IMR-90 (cell line): Measurements from ENCODE around the gene SPATA33. TPM values are rescaled to one million over a fixed set of nuclear protein-coding genes. Genes with fewer than 3 reads are reported as not detected.

Experiments used
- ATAC-seq: fragments of 200-7000 bp; cut with Tn5 transposase; 2 replicates; pipeline ENCODE4 v1.9.1; 2020; ENCODE audit warnings: low read depth, mild to moderate bottlenecking, moderate library complexity
- BruUV-seq: library from RNA; stranded (reverse); fragments of 400-500 nt; replicated peaks from 2 replicates; lab custom pipeline; 2021; lab: Mats Ljungman, UMichigan
- CTCF ChIA-PET: fragments of 300-600 bp; formaldehyde crosslinking; extraction: SDS; loops from one replicate; lab custom pipeline; 2021; ENCODE audit warnings: antibody characterized with exemption; lab: Yijun Ruan, JAX
- POLR2A ChIA-PET: fragments of 300-600 bp; sonication (Branson Sonifier 250); formaldehyde crosslinking; loops from one replicate; lab custom pipeline; 2022; ENCODE audit warnings: antibody characterized with exemption; ENCODE audit not compliant: unreplicated experiment; lab: Charles Lee
- DNase-seq: peaks from one replicate; pipeline ENCODE4 v3.0.0; 2013
- H2AFZ ChIP-seq: replicated peaks from 2 replicates; pipeline ENCODE3; 2013; ENCODE audit warnings: low read length, mild to moderate bottlenecking; ENCODE audit not compliant: poor library complexity
- H2AK5ac ChIP-seq: 2 replicates; pipeline ENCODE4 v1.6.1; 2013; ENCODE audit warnings: low read depth, low read length, inconsistent platforms
- H2AK9ac ChIP-seq: replicated peaks from 2 replicates; pipeline ENCODE3; 2013; ENCODE audit warnings: mild to moderate bottlenecking, low read depth, low read length, moderate library complexity; ENCODE audit not compliant: poor library complexity
- H2BK120ac ChIP-seq: 2 replicates; pipeline ENCODE4 v1.6.1; 2013; ENCODE audit warnings: low read depth, low read length, inconsistent platforms
- H2BK15ac ChIP-seq: 3 replicates; pipeline ENCODE4 v1.6.1; 2013; ENCODE audit warnings: low read depth, low read length, inconsistent platforms
- H2BK20ac ChIP-seq: 2 replicates; pipeline ENCODE4 v1.6.1; 2013; ENCODE audit warnings: low read depth, mild to moderate bottlenecking, inconsistent platforms, low read length, moderate library complexity
- H2BK5ac ChIP-seq: 2 replicates; pipeline ENCODE4 v1.6.1; 2013; ENCODE audit warnings: mild to moderate bottlenecking, low read depth, low read length, inconsistent platforms; ENCODE audit not compliant: poor library complexity, severe bottlenecking
- H3K14ac ChIP-seq: replicated peaks from 2 replicates; pipeline ENCODE4 v1.6.1; 2013; ENCODE audit warnings: low read depth, low read length, inconsistent platforms
- H3K18ac ChIP-seq: 2 replicates; pipeline ENCODE4 v1.6.1; 2013; ENCODE audit warnings: low read depth, low read length, control low read depth
- H3K23ac ChIP-seq: 2 replicates; pipeline ENCODE4 v1.6.1; 2013; ENCODE audit warnings: low read depth, low read length, inconsistent platforms
- H3K27ac ChIP-seq: 2 replicates; pipeline ENCODE4 v1.5.1; 2013; ENCODE audit warnings: mild to moderate bottlenecking, control low read depth, low read length; ENCODE audit not compliant: insufficient read depth
- H3K27me3 ChIP-seq: 2 replicates; pipeline ENCODE4 v1.6.1; 2013; ENCODE audit warnings: low read length; ENCODE audit not compliant: control insufficient read depth, insufficient read depth
- H3K36me3 ChIP-seq: 2 replicates; pipeline ENCODE4 v1.6.1; 2013; ENCODE audit warnings: low read length, mixed read lengths; ENCODE audit not compliant: control insufficient read depth, insufficient read depth
- H3K4ac ChIP-seq: 2 replicates; pipeline ENCODE4 v1.6.1; 2013; ENCODE audit warnings: low read depth, low read length, inconsistent platforms
- H3K4me1 ChIP-seq: 2 replicates; pipeline ENCODE4 v1.6.1; 2013; ENCODE audit warnings: low read length, mixed read lengths; ENCODE audit not compliant: control insufficient read depth, insufficient read depth
- H3K4me2 ChIP-seq: 2 replicates; pipeline ENCODE4 v1.6.1; 2013; ENCODE audit warnings: low read depth, mild to moderate bottlenecking, control low read depth, low read length, moderate library complexity
- H3K4me3 ChIP-seq: 2 replicates; pipeline ENCODE4 v1.5.1; 2013; ENCODE audit warnings: low read depth, mild to moderate bottlenecking, control low read depth, low read length, moderate library complexity; ENCODE audit not compliant: insufficient read depth
- H3K56ac ChIP-seq: 2 replicates; pipeline ENCODE4 v1.6.1; 2013; ENCODE audit warnings: low read length, inconsistent platforms; ENCODE audit not compliant: insufficient read depth; ENCODE audit errors: extremely low read depth
- H3K79me1 ChIP-seq, 2 experiments: 2 replicates each; pipeline ENCODE4 v1.6.1; 2013; ENCODE audit warnings: low read length in 2 of 2, inconsistent platforms in 1 of 2, low read depth in 1 of 2
- H3K9ac ChIP-seq: 2 replicates; pipeline ENCODE4 v1.6.1; 2013; ENCODE audit warnings: low read depth, low read length, control low read depth
- H3K9me1 ChIP-seq: 2 replicates; pipeline ENCODE4 v1.6.1; 2013; ENCODE audit warnings: low read length, inconsistent platforms; ENCODE audit not compliant: insufficient read depth
- H3K9me3 ChIP-seq: 2 replicates; pipeline ENCODE4 v1.6.1; 2013; ENCODE audit warnings: low read length; ENCODE audit not compliant: control insufficient read depth, insufficient read depth
- H4K20me1 ChIP-seq: 2 replicates; pipeline ENCODE4 v1.6.1; 2013; ENCODE audit warnings: low read length, inconsistent platforms; ENCODE audit not compliant: insufficient read depth
- H4K5ac ChIP-seq: 2 replicates; pipeline ENCODE4 v1.6.1; 2013; ENCODE audit warnings: mild to moderate bottlenecking, low read depth, low read length, control low read depth
- H4K8ac ChIP-seq, 2 experiments: 2 replicates each; pipeline ENCODE4 v1.6.1; 2013; ENCODE audit warnings: low read depth in 2 of 2, low read length in 2 of 2, control low read depth in 1 of 2, inconsistent platforms in 1 of 2
- H4K91ac ChIP-seq: 2 replicates; pipeline ENCODE4 v1.6.1; 2013; ENCODE audit warnings: low read depth, low read length, inconsistent platforms; ENCODE audit not compliant: insufficient read depth
- BHLHE40 ChIP-seq: fragments of 150-350 bp; IDR thresholded peaks from 2 replicates; pipeline ENCODE4 v1.6.1; 2016; ENCODE audit warnings: mild to moderate bottlenecking, low read depth, low read length
- MXI1 ChIP-seq: IDR thresholded peaks from 2 replicates; pipeline ENCODE4 v1.6.1; 2012; ENCODE audit warnings: low read depth, mild to moderate bottlenecking, low read length, moderate library complexity, borderline replicate concordance
- POLR2A ChIP-seq: IDR thresholded peaks from 2 replicates; pipeline ENCODE4 v1.6.1; 2012; ENCODE audit warnings: mild to moderate bottlenecking, low read depth, low read length
- RAD21 ChIP-seq: IDR thresholded peaks from 2 replicates; pipeline ENCODE4 v1.6.1; 2012; ENCODE audit warnings: low read length, improper control_type of control experiment
- RFX5 ChIP-seq: IDR thresholded peaks from 2 replicates; pipeline ENCODE4 v1.8.0; 2012; ENCODE audit warnings: low read depth, mild to moderate bottlenecking, low read length, moderate library complexity
- WGBS, 2 experiments: methylation state at CpG; one replicate each; pipeline versions ENCODE4 v1.1.5 to v1.1.7; 2013; ENCODE audit warnings: missing lambda C conversion rate in 2 of 2; ENCODE audit not compliant: insufficient read length in 1 of 2; ENCODE audit errors: extremely low coverage in 2 of 2; 5-methylcytosine and 5-hydroxymethylcytosine counted together
- dilution Hi-C: fragments of 300-500 bp; cut with HindIII; formaldehyde crosslinking; loops from one replicate; pipeline ENCODE4 v1.14.3; 2018; ENCODE audit warnings: low sequenced_read_pairs; ENCODE audit not compliant: unreplicated experiment
- in situ Hi-C: fragments of 300-500 bp; cut with MboI; formaldehyde crosslinking; loops from 3 replicates; pipeline ENCODE4 v1.14.3; 2019; ENCODE audit warnings: low sequenced_read_pairs, inconsistent platforms, mixed read lengths
- intact Hi-C: fragments of 100-400 bp; cut with micrococcal nuclease; formaldehyde crosslinking; loops from 2 replicates; pipeline ENCODE4 v1.10.0; 2022
- polyA plus RNA-seq, 3 experiments: library from polyadenylated mRNA; depleted of rRNA; stranded (reverse); fragments of >200 nt; gene quantifications; 2 replicates each; pipeline ENCODE4 v1.2.3, GENCODE V29; 2012; ENCODE audit warnings: low replicate concordance in 1 of 3
- total RNA-seq: library from RNA; depleted of rRNA; stranded (reverse); fragments of >200 nt; gene quantifications from 2 replicates; pipeline ENCODE4 v1.2.3, GENCODE V29; 2012
- TF ChIP-seq, protein P1 (sequence below): fragments of 150-350 bp; IDR thresholded peaks from 2 replicates; pipeline ENCODE4 v1.6.1; 2017; ENCODE audit warnings: mild to moderate bottlenecking, antibody characterized with exemption, low read length, low read depth
- TF ChIP-seq, protein P2 (sequence below): fragments of 150-350 bp; IDR thresholded peaks from 2 replicates; pipeline ENCODE4 v1.6.1; 2016; ENCODE audit warnings: low read depth, mild to moderate bottlenecking, low read length, moderate library complexity, borderline replicate concordance

SPATA33 gene
- total and polyA plus RNA-seq, 2 of the 4 experiments (the other 2 are of a cell fraction): 0.90 to 3.4 TPM

GRCh38 chr16:89686520-89687091 is 29.0 kb downstream of the SPATA33 start, which contains the start of gene CDK10:
CDK10 (plus strand) TSS chr16:89686689; CDS start chr16:89686711, 22 bp downstream.
- no TSS peak for BruUV-seq
- peak within 1 kb of the TSS; percentile 85; the same call in 1 of the 2 replicates for H2BK120ac ChIP-seq
- peak; percentile 94 for TF ChIP-seq MXI1
- no peak for TF ChIP-seq RAD21
- peak; percentile 61; the same call in 1 of the 2 replicates for TF ChIP-seq POLR2A
- TF ChIP-seq, protein P1, sequence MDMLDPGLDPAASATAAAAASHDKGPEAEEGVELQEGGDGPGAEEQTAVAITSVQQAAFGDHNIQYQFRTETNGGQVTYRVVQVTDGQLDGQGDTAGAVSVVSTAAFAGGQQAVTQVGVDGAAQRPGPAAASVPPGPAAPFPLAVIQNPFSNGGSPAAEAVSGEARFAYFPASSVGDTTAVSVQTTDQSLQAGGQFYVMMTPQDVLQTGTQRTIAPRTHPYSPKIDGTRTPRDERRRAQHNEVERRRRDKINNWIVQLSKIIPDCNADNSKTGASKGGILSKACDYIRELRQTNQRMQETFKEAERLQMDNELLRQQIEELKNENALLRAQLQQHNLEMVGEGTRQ: peak; percentile 15; the same call in 1 of the 2 replicates
- peak; percentile 53; the same call in 1 of the 2 replicates for TF ChIP-seq BHLHE40
- no peak for TF ChIP-seq RFX5
- TF ChIP-seq, protein P2, sequence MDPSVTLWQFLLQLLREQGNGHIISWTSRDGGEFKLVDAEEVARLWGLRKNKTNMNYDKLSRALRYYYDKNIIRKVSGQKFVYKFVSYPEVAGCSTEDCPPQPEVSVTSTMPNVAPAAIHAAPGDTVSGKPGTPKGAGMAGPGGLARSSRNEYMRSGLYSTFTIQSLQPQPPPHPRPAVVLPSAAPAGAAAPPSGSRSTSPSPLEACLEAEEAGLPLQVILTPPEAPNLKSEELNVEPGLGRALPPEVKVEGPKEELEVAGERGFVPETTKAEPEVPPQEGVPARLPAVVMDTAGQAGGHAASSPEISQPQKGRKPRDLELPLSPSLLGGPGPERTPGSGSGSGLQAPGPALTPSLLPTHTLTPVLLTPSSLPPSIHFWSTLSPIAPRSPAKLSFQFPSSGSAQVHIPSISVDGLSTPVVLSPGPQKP: no peak
- H3K9ac ChIP-seq: peak within 1 kb of the TSS; percentile 96
- H3K23ac ChIP-seq: peak within 1 kb of the TSS; percentile 99; the same call in 1 of the 2 replicates
- peak within 1 kb of the TSS; percentile 100 for H3K14ac ChIP-seq
- intact Hi-C loops (no loop called here), dilution Hi-C loops (no loop called here), in situ Hi-C loops (no loop called here)
- DNase-seq (peak; percentile 76), ATAC-seq (peak; percentile 93)
- H2BK15ac ChIP-seq: no peak within 1 kb of the TSS; the same call in 2 of the 3 replicates
- peaks cover 3% of the 10 kb centered on the region; the same call in 1 of the 2 replicates for H3K9me3 ChIP-seq
- 1% methylated on average over 43 of the region's 67 CpGs; no CpG with 5 or more reads in 1 of the 2 experiments for WGBS, 2 experiments
- 0 out of 2 replicates have a peak within 1 kb of the TSS, but pooled peaks have one; percentile 57 for H2BK20ac ChIP-seq
- peaks cover 15% of the 10 kb centered on the region for H3K36me3 ChIP-seq
- H3K56ac ChIP-seq: peak within 1 kb of the TSS; percentile 98
- H3K18ac ChIP-seq: peak within 1 kb of the TSS; percentile 68
- H4K8ac ChIP-seq: peak within 1 kb of the TSS; percentile 68 to 95
- POLR2A ChIA-PET: interaction anchor here (0.5 to 0.6 kb wide), 2 partner anchors 192 to 238 kb away, joined by 4 to 11 read pairs; no protein-coding TSS in a partner anchor
- peaks cover 3% of the 10 kb centered on the region for H3K4me1 ChIP-seq
- H3K27ac ChIP-seq: peak within 1 kb of the TSS; percentile 98
- H4K91ac ChIP-seq: peak within 1 kb of the TSS; percentile 99
- peak within 1 kb of the TSS; percentile 85 for H4K5ac ChIP-seq
- H3K4ac ChIP-seq: peak within 1 kb of the TSS; percentile 96
- peak within 1 kb of the TSS; percentile 86 for H2AK5ac ChIP-seq
- peak within 1 kb of the TSS; percentile 78 for H3K4me3 ChIP-seq
- peaks cover 28 to 35% of the 10 kb centered on the region in 2 experiments for H3K79me1 ChIP-seq
- H2AFZ ChIP-seq: peak within 1 kb of the TSS; percentile 100
- H2AK9ac ChIP-seq: peak within 1 kb of the TSS; percentile 99
- peaks cover 6% of the 10 kb centered on the region; the same call in 1 of the 2 replicates for H3K9me1 ChIP-seq
- CTCF ChIA-PET: interaction anchor here (0.6 to 1.5 kb wide), 2 partner anchors 13 to 15 kb away, joined by 3 read pairs; no protein-coding TSS in a partner anchor
- H2BK5ac ChIP-seq: peak within 1 kb of the TSS; percentile 97
- H4K20me1 ChIP-seq: no peaks in the 10 kb centered on the region; the same call in 1 of the 2 replicates
- no peaks in the 10 kb centered on the region for H3K27me3 ChIP-seq
- peak within 1 kb of the TSS; percentile 94 for H3K4me2 ChIP-seq
